ENCODE results near the gene PHAF1. TPM values are rescaled to one million over a fixed set of nuclear protein-coding genes. Genes with fewer than 3 reads are reported as not detected.

PHAF1 gene
- total and polyA plus RNA-seq, 2 donors (not counting 1 experiment from before 2014, with no cell fraction given): 18.3 to 21.5 TPM

- DNase-seq (ENCODE audit: low read depth in 2 of 2): no peak
- Histone ChIP-seq H3K9me3 (ENCODE audit: control insufficient read depth, insufficient read depth, low read depth, low read length) (no peaks in the 10 kb centered on the region), H3K9ac (ENCODE audit: insufficient read depth, low read length) (peak overlapping the region; percentile 82), H3K36me3 (ENCODE audit: control insufficient read depth, insufficient read depth, low read length) (peaks cover 28% of the 10 kb centered on the region), H3K4me1 (ENCODE audit: control insufficient read depth, extremely low read depth, insufficient read depth, low read length) (peaks cover 19% of the 10 kb centered on the region), H3K27me3 (ENCODE audit: control insufficient read depth, insufficient read depth, low read length) (no peaks in the 10 kb centered on the region), H2AFZ (ENCODE audit: low read length) (no peak overlapping the region), H3K4me3 (replicated peaks in 1 of 4; ENCODE audit: control extremely low read depth in 1 of 4, insufficient read depth in 1 of 4, low read depth in 3 of 4, low read length in 4 of 4) (peak overlapping the region; percentile 49 to 93 (median 88)), H3K27ac (ENCODE audit: insufficient read depth, low read length) (peak overlapping the region; percentile 60), H3K4me2 (ENCODE audit: extremely low read depth, insufficient read depth, low read length) (peak overlapping the region; percentile 65), H3K79me2 (ENCODE audit: control insufficient read depth, insufficient read depth, low read length) (peaks cover 27% of the 10 kb centered on the region), H4K20me1 (ENCODE audit: control insufficient read depth, extremely low read depth, insufficient read depth, low read length) (no peaks in the 10 kb centered on the region)
- no peak for TF ChIP-seq EZH2 (IDR thresholded peaks at IDR 0.05; ENCODE audit: low read length, missing control alignments)
- TF ChIP-seq, protein P1, sequence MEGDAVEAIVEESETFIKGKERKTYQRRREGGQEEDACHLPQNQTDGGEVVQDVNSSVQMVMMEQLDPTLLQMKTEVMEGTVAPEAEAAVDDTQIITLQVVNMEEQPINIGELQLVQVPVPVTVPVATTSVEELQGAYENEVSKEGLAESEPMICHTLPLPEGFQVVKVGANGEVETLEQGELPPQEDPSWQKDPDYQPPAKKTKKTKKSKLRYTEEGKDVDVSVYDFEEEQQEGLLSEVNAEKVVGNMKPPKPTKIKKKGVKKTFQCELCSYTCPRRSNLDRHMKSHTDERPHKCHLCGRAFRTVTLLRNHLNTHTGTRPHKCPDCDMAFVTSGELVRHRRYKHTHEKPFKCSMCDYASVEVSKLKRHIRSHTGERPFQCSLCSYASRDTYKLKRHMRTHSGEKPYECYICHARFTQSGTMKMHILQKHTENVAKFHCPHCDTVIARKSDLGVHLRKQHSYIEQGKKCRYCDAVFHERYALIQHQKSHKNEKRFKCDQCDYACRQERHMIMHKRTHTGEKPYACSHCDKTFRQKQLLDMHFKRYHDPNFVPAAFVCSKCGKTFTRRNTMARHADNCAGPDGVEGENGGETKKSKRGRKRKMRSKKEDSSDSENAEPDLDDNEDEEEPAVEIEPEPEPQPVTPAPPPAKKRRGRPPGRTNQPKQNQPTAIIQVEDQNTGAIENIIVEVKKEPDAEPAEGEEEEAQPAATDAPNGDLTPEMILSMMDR (conservative IDR thresholded peaks at IDR 0.05 in 1 of 2, IDR thresholded peaks at IDR 0.05 in 1 of 2; ENCODE audit: low read depth in 1 of 2, low read length in 2 of 2): no peak
These were observed 83.1 kb downstream of the PHAF1 start for GRCh38 chr16:67192781-67193361.

DNA sequence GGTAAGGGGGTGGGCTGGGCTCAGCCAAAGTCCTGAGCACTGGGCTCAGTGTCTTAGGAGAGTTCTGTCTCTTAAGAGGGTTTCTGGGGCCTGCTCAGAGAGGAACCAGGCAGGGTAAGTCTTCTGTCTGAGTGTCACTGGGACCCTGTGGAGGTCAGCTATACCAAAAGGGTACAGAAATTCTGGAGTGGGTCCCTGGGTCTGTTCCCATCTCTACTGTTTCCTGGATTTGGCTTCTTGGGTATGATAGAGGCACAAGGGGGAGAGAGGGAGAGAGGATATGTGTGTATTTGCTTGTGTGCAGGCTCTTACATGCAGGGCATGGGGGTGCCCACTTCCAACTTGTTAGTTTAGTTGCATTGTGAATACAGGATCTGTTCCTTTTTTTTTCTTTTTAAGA lies 83.8 kb downstream of the PHAF1 start:
- no peak overlapping the region for H3K9ac ChIP-seq (ENCODE audit: insufficient read depth, low read length)
- TF ChIP-seq, protein P1 (conservative IDR thresholded peaks at IDR 0.05 in 1 of 2, IDR thresholded peaks at IDR 0.05 in 1 of 2; ENCODE audit: low read depth in 1 of 2, low read length in 2 of 2): no peak
- TF ChIP-seq EZH2 (IDR thresholded peaks at IDR 0.05; ENCODE audit: low read length, missing control alignments): no peak
- peak overlapping the region in 3 of 4 experiments; percentile 82 to 93 (median 93) for H3K4me3 ChIP-seq (replicated peaks in 1 of 4; ENCODE audit: control extremely low read depth in 1 of 4, insufficient read depth in 1 of 4, low read depth in 3 of 4, low read length in 4 of 4)
- H3K9me3 ChIP-seq (ENCODE audit: control insufficient read depth, insufficient read depth, low read depth, low read length): no peaks in the 10 kb centered on the region
- peaks cover 30% of the 10 kb centered on the region for H3K36me3 ChIP-seq (ENCODE audit: control insufficient read depth, insufficient read depth, low read length)
- H3K27me3 ChIP-seq (ENCODE audit: control insufficient read depth, insufficient read depth, low read length): no peaks in the 10 kb centered on the region
- H3K79me2 ChIP-seq (ENCODE audit: control insufficient read depth, insufficient read depth, low read length): peaks cover 27% of the 10 kb centered on the region
- no peak for DNase-seq (ENCODE audit: low read depth in 2 of 2)
- H3K4me2 ChIP-seq (ENCODE audit: extremely low read depth, insufficient read depth, low read length): peak overlapping the region; percentile 65
- no peak overlapping the region for H3K27ac ChIP-seq (ENCODE audit: insufficient read depth, low read length)
- H4K20me1 ChIP-seq (ENCODE audit: control insufficient read depth, extremely low read depth, insufficient read depth, low read length): no peaks in the 10 kb centered on the region
- H2AFZ ChIP-seq (ENCODE audit: low read length): no peak overlapping the region
- peaks cover 19% of the 10 kb centered on the region for H3K4me1 ChIP-seq (ENCODE audit: control insufficient read depth, extremely low read depth, insufficient read depth, low read length)

DNA sequence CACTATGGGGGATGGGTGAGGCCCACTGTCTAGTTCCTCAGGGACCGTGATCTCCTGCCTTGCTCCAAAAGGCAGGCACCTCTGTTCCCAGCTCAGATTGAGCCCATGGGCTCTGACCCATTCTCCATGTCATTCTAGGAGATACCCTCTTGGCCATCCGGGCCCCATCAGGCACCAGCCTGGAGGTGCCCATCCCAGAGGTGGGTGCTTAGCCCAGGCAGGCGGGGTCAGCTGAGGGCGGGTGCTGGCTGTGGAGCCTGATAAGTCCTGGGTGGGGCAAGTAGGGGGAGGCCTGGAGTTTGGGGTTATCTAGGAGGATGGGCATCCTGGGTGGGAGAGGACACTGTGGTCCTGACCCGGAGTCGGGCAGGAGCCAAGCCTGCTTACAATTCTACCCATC lies 84.5 kb downstream of the PHAF1 start:
- Histone ChIP-seq H3K4me1 (ENCODE audit: control insufficient read depth, extremely low read depth, insufficient read depth, low read length) (peaks cover 19% of the 10 kb centered on the region), H3K27me3 (ENCODE audit: control insufficient read depth, insufficient read depth, low read length) (no peaks in the 10 kb centered on the region), H2AFZ (ENCODE audit: low read length) (no peak overlapping the region), H3K4me2 (ENCODE audit: extremely low read depth, insufficient read depth, low read length) (no peak overlapping the region), H3K36me3 (ENCODE audit: control insufficient read depth, insufficient read depth, low read length) (peaks cover 30% of the 10 kb centered on the region), H3K79me2 (ENCODE audit: control insufficient read depth, insufficient read depth, low read length) (peaks cover 27% of the 10 kb centered on the region), H3K27ac (ENCODE audit: insufficient read depth, low read length) (no peak overlapping the region), H3K9ac (ENCODE audit: insufficient read depth, low read length) (no peak overlapping the region), H3K4me3 (replicated peaks in 1 of 4; ENCODE audit: control extremely low read depth in 1 of 4, insufficient read depth in 1 of 4, low read depth in 3 of 4, low read length in 4 of 4) (no peak overlapping the region), H3K9me3 (ENCODE audit: control insufficient read depth, insufficient read depth, low read depth, low read length) (no peaks in the 10 kb centered on the region), H4K20me1 (ENCODE audit: control insufficient read depth, extremely low read depth, insufficient read depth, low read length) (no peaks in the 10 kb centered on the region)
- no peak for TF ChIP-seq EZH2 (IDR thresholded peaks at IDR 0.05; ENCODE audit: low read length, missing control alignments)
- TF ChIP-seq, protein P1 (conservative IDR thresholded peaks at IDR 0.05 in 1 of 2, IDR thresholded peaks at IDR 0.05 in 1 of 2; ENCODE audit: low read depth in 1 of 2, low read length in 2 of 2): no peak
- no peak for DNase-seq (ENCODE audit: low read depth in 2 of 2)
